Anterior cingulate cortex (tissue), 58 donors: ENCODE results near the gene CHST1.

Experiments used
- DNase-seq, 58 donors: peaks; one replicate each; lab custom pipeline; 2025; lab: John Stamatoyannopoulos, UW

Gene CHST1

GRCh38 chr11:45647786-45648185 is 17.6 kb downstream of the CHST1 start:
- no peak for DNase-seq

- no peak for DNase-seq
Observed at GRCh38 chr11:45647329-45647728, 18.1 kb downstream of the CHST1 start.

- DNase-seq: peak in 1 of 58 donors; percentile 28
Observed at GRCh38 chr11:45646275-45646927, 19.0 kb downstream of the CHST1 start.

- DNase-seq: no peak
Observed at GRCh38 chr11:45644981-45645889, 20.2 kb downstream of the CHST1 start.

- no peak for DNase-seq
Observed at GRCh38 chr11:45643598-45644260, 21.7 kb downstream of the CHST1 start.

GRCh38 chr11:45641961-45642360 is 23.5 kb downstream of the CHST1 start:
- DNase-seq: no peak

GRCh38 chr11:45638051-45638450 is 27.4 kb downstream of the CHST1 start:
- no peak for DNase-seq

- DNase-seq: no peak
Observed at GRCh38 chr11:45635907-45636306, 29.5 kb downstream of the CHST1 start.

- DNase-seq: no peak
Observed at GRCh38 chr11:45625611-45626010, 39.8 kb downstream of the CHST1 start.

- DNase-seq: no peak
Observed at GRCh38 chr11:45624095-45624494, 41.3 kb downstream of the CHST1 start.

- DNase-seq: no peak
Observed at GRCh38 chr11:45622861-45623260, 42.6 kb downstream of the CHST1 start.

GRCh38 chr11:45622283-45622682 is 43.1 kb downstream of the CHST1 start:
- DNase-seq: no peak

GRCh38 chr11:45621588-45621987 is 43.8 kb downstream of the CHST1 start:
- no peak for DNase-seq

GRCh38 chr11:45620243-45620642 is 45.2 kb downstream of the CHST1 start:
- no peak for DNase-seq

GRCh38 chr11:45618897-45619296 is 46.5 kb downstream of the CHST1 start:
- DNase-seq: no peak

- DNase-seq: no peak
Observed at GRCh38 chr11:45617871-45618601, 47.4 kb downstream of the CHST1 start.

GRCh38 chr11:45616802-45617549 is 48.4 kb downstream of the CHST1 start:
- DNase-seq: no peak

GRCh38 chr11:45615182-45615792 is 50.1 kb downstream of the CHST1 start:
- DNase-seq: no peak

- no peak for DNase-seq
Observed at GRCh38 chr11:45614196-45614828, 51.1 kb downstream of the CHST1 start.
